Measurements from ENCODE around the gene FIGLA. TPM values are rescaled to one million over a fixed set of nuclear protein-coding genes. Genes with fewer than 3 reads are reported as not detected.

Gene FIGLA
- polyA plus RNA-seq, 1 of the 3 experiments (the other 2 are of a cell fraction), result not detected

GRCh38 chr2:70746094-70746974 is 44.1 kb downstream of the FIGLA start:
- Histone ChIP-seq H3K79me2 (ENCODE audit: insufficient read depth) (no peaks in the 10 kb centered on the region), H3K27ac (ENCODE audit: low read depth in 2 of 2, low read length in 1 of 2) (no peak overlapping the region), H3K27me3 (ENCODE audit: insufficient read depth) (no peaks in the 10 kb centered on the region), H3K9ac (no peak overlapping the region), H4K20me1 (ENCODE audit: insufficient read depth) (no peaks in the 10 kb centered on the region), H3K4me1 (ENCODE audit: control insufficient read depth in 1 of 2, insufficient read depth in 2 of 2, low read depth in 1 of 2, low read length in 1 of 2) (no peaks in the 10 kb centered on the region), H3K9me3 (no peaks in the 10 kb centered on the region), H3K36me3 (replicated peaks in 1 of 2; ENCODE audit: control insufficient read depth in 1 of 2, insufficient read depth in 2 of 2, low read length in 1 of 2) (no peaks in the 10 kb centered on the region), H3K4me2 (no peak overlapping the region), H3K4me3 (ENCODE audit: low read depth in 2 of 2, low read length in 1 of 2) (no peak overlapping the region), H3F3A (replicated peaks; ENCODE audit: insufficient read depth) (no peaks in the 10 kb centered on the region), H3K9me2 (no peaks in the 10 kb centered on the region), H2AFZ (ENCODE audit: low read depth) (no peak overlapping the region)
- WGBS (ENCODE audit: low lambda C conversion rate), result 70% methylated on average over 5 of the region's 5 CpGs
- ChIA-PET POLR2A (no interaction called here), CTCF (interaction anchor here (0.7 to 2.8 kb wide), 6 partner anchors 17 to 202 kb away, joined by 3 to 12 read pairs (median 4); partner anchors contain the start of gene ADD2)
- no peak for TF ChIP-seq GABPA (IDR thresholded peaks at IDR 0.05; ENCODE audit: low read depth)
- no peak for TF ChIP-seq NRF1 (IDR thresholded peaks at IDR 0.05; ENCODE audit: low read depth, low read length)
- no peak for TF ChIP-seq MEF2A (IDR thresholded peaks at IDR 0.05; ENCODE audit: borderline replicate concordance, low read depth)
- no peak for DNase-seq

GRCh38 chr2:70745276-70745825 is 45.1 kb downstream of the FIGLA start:
- Histone ChIP-seq H3K36me3 (replicated peaks in 1 of 2; ENCODE audit: control insufficient read depth in 1 of 2, insufficient read depth in 2 of 2, low read length in 1 of 2) (no peaks in the 10 kb centered on the region), H3K4me3 (ENCODE audit: low read depth in 2 of 2, low read length in 1 of 2) (no peak overlapping the region), H3K4me2 (no peak overlapping the region), H3K27ac (ENCODE audit: low read depth in 2 of 2, low read length in 1 of 2) (no peak overlapping the region), H2AFZ (ENCODE audit: low read depth) (no peak overlapping the region), H3K9me3 (no peaks in the 10 kb centered on the region), H3F3A (replicated peaks; ENCODE audit: insufficient read depth) (no peaks in the 10 kb centered on the region), H3K27me3 (ENCODE audit: insufficient read depth) (no peaks in the 10 kb centered on the region), H4K20me1 (ENCODE audit: insufficient read depth) (no peaks in the 10 kb centered on the region), H3K4me1 (ENCODE audit: control insufficient read depth in 1 of 2, insufficient read depth in 2 of 2, low read depth in 1 of 2, low read length in 1 of 2) (no peaks in the 10 kb centered on the region), H3K9me2 (no peaks in the 10 kb centered on the region), H3K9ac (no peak overlapping the region), H3K79me2 (ENCODE audit: insufficient read depth) (no peaks in the 10 kb centered on the region)
- no peak for DNase-seq
- ChIA-PET CTCF (interaction anchor here (1.8 kb wide), 1 partner anchor 23 kb away, joined by 5 read pairs; the partner anchor contains the start of gene ADD2), POLR2A (no interaction called here)
- 67% methylated on average over 3 of the region's 3 CpGs for WGBS (ENCODE audit: low lambda C conversion rate)
- TF ChIP-seq SMC3 (IDR thresholded peaks at IDR 0.05; ENCODE audit: low read depth, low read length), result no peak
- TF ChIP-seq GABPA (IDR thresholded peaks at IDR 0.05; ENCODE audit: low read depth), result no peak
- TF ChIP-seq CTCF (IDR thresholded peaks at IDR 0.05), result no peak
- no peak for TF ChIP-seq RAD21 (IDR thresholded peaks at IDR 0.05; ENCODE audit: low read length)
- TF ChIP-seq JUND (IDR thresholded peaks at IDR 0.05), result no peak
- TF ChIP-seq YY1 (IDR thresholded peaks at IDR 0.05; ENCODE audit: low read depth), result no peak
- TF ChIP-seq USF2 (IDR thresholded peaks at IDR 0.05; ENCODE audit: borderline replicate concordance, low read depth, low read length), result no peak
- no peak for TF ChIP-seq REST (IDR thresholded peaks at IDR 0.05; ENCODE audit: low read depth, low read length)
- no peak for TF ChIP-seq ELF1 (IDR thresholded peaks at IDR 0.05)
- no peak for TF ChIP-seq PBX3 (IDR thresholded peaks at IDR 0.05)
- TF ChIP-seq POLR2AphosphoS5 (IDR thresholded peaks at IDR 0.05; ENCODE audit: low read depth, low read length), result no peak
- TF ChIP-seq FOXJ3 (CRISPR knock-in tag; IDR thresholded peaks at IDR 0.05), result no peak

Measured in SK-N-SH (cell line).